Right forelimb (tissue), 1 donor: ENCODE results near the gene INHA.

Source experiments
- DNase-seq: peaks from one replicate; pipeline ENCODE4 v3.0.0-alpha.2; 2018

INHA gene

GRCh38 chr2:219572237-219573001 is at the start of gene INHA:
INHA (plus strand) TSS chr2:219572310; CDS start chr2:219572375, 65 bp downstream.
- DNase-seq, result no peak

- DNase-seq, result no peak
These were observed 49.0 kb upstream of the INHA start for GRCh38 chr2:219523031-219523671.

- no peak for DNase-seq
These were observed 47.3 kb upstream of the INHA start for GRCh38 chr2:219524817-219525216.

GRCh38 chr2:219525533-219526232 is 46.4 kb upstream of the INHA start:
- DNase-seq, result no peak

GRCh38 chr2:219526320-219527075 is 45.6 kb upstream of the INHA start:
- no peak for DNase-seq

GRCh38 chr2:219527076-219527394 is 45.1 kb upstream of the INHA start:
- DNase-seq, result no peak

- no peak for DNase-seq
These were observed 44.6 kb upstream of the INHA start for GRCh38 chr2:219527472-219527871.

- peak; percentile 91 for DNase-seq
These were observed 41.8 kb upstream of the INHA start for GRCh38 chr2:219530048-219530963.

GRCh38 chr2:219531639-219532377 is 40.3 kb upstream of the INHA start:
- no peak for DNase-seq

GRCh38 chr2:219532378-219532649 is 39.8 kb upstream of the INHA start:
- DNase-seq, result no peak

GRCh38 chr2:219533930-219534661 is 38.0 kb upstream of the INHA start:
- no peak for DNase-seq

GRCh38 chr2:219536425-219536824 is 35.7 kb upstream of the INHA start:
- DNase-seq, result no peak

- no peak for DNase-seq
These were observed 35.1 kb upstream of the INHA start for GRCh38 chr2:219536967-219537366.

- no peak for DNase-seq
These were observed 34.2 kb upstream of the INHA start for GRCh38 chr2:219537657-219538488.

GRCh38 chr2:219538504-219538951 is 33.6 kb upstream of the INHA start:
- peak; percentile 72 for DNase-seq

GRCh38 chr2:219538956-219539788 is 32.9 kb upstream of the INHA start:
- no peak for DNase-seq

- no peak for DNase-seq
These were observed 32.0 kb upstream of the INHA start for GRCh38 chr2:219539926-219540678.
